Stomach smooth muscle (tissue), 2 donors: Measurements from ENCODE around the gene TSHR.

Experiments
- H3K27ac ChIP-seq: one replicate; pipeline ENCODE4 v1.7.0; 2013; ENCODE audit warnings: mild to moderate bottlenecking, low read length, inconsistent platforms
- H3K27me3 ChIP-seq, 2 donors: one replicate each; pipeline ENCODE4 v1.7.0; 2013; ENCODE audit warnings: low read length in 2 of 2; ENCODE audit not compliant: insufficient read depth in 2 of 2, control insufficient read depth in 1 of 2
- H3K36me3 ChIP-seq, 2 donors: one replicate each; pipeline ENCODE4 v1.7.0; 2013; ENCODE audit warnings: low read length in 2 of 2; ENCODE audit not compliant: control insufficient read depth in 2 of 2, insufficient read depth in 2 of 2
- H3K4me1 ChIP-seq: one replicate; pipeline ENCODE4 v1.7.0; 2013; ENCODE audit warnings: low read length; ENCODE audit not compliant: control insufficient read depth, insufficient read depth
- H3K4me3 ChIP-seq, 2 donors: one replicate each; pipeline ENCODE4 v1.7.0; 2013; ENCODE audit warnings: low read length in 2 of 2
- H3K9ac ChIP-seq, 2 donors: one replicate each; pipeline ENCODE4 v1.7.0; 2013; ENCODE audit warnings: low read length in 2 of 2, mild to moderate bottlenecking in 1 of 2
- H3K9me3 ChIP-seq, 2 donors: one replicate each; pipeline ENCODE4 v1.7.0; 2013; ENCODE audit warnings: low read length in 2 of 2; ENCODE audit not compliant: control insufficient read depth in 2 of 2
- donor health status: healthy.
- donor health status: Pancreatic carcinoma.

TSHR gene

DNA sequence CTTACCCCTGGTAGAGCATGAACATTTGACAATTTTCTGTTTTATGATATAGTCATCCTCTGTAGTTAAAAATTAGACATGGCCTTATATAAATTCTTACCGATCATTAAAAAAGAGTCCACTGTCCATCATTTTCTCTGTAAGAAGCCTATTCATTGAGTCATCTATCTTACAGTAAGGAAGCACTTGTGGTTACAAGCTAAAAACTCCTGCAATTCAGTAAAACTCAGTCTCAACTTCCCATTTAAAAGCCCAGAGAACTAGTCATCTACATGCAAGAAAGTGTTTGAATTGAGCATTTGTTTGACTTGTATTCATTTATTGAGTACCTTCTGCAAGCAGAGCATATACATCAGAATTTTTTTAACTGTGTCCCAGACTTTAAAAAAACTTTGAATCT is 202.0 kb downstream of the TSHR start:
- H3K4me3 ChIP-seq, result no peak overlapping the region
- H3K27ac ChIP-seq, result no peak overlapping the region
- no peaks in the 10 kb centered on the region for H3K27me3 ChIP-seq

DNA sequence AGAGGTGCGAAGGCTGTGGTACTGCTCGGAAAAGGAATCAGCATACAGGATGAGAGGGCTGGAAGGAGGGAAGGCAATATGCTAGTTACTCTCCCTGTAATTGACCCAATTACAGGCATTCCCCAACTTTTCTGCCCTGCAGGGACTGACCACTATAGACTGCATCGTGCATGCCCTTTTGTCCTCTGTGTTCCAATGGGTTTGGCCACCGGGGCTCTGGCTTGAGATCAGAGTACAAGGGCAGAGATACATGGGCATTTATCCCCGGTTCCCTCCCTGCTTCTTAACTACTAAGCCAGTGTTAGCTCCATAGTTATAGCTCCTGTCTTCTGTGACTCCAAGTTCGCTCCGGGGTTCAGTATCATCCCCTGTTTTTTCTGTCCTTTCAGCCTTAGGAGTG is 205.7 kb downstream of the TSHR start:
- H3K4me3 ChIP-seq, result no peak overlapping the region
- no peaks in the 10 kb centered on the region for H3K4me1 ChIP-seq
- H3K9ac ChIP-seq, result no peak overlapping the region
- no peaks in the 10 kb centered on the region for H3K9me3 ChIP-seq
- H3K27ac ChIP-seq, result no peak overlapping the region
- no peaks in the 10 kb centered on the region for H3K36me3 ChIP-seq
- H3K27me3 ChIP-seq, result no peaks in the 10 kb centered on the region

More for the DNA sequence above, 202.0 kb downstream of the TSHR start:
- H3K4me1 ChIP-seq, result no peaks in the 10 kb centered on the region
- H3K9ac ChIP-seq, result no peak overlapping the region
- no peaks in the 10 kb centered on the region for H3K36me3 ChIP-seq
- H3K9me3 ChIP-seq, result no peaks in the 10 kb centered on the region

DNA sequence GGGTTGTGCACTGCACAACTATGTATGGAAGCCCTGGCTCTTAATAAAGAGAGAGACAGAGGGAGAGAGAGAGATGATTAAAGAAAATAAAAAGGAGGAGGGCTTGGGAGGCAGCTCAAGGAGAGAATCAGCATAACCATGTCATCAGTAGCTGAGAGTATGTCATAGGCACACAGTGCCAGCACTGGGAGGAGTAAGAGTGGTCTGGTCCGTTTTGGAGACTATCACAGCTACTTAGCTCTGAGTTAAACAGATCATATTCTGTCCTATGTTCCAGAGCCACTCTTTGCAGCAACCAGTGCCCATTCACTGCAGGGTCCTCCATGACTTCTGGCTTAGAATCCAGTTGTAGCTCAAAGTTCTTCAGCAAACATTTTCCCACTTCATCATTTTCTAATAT is 206.3 kb downstream of the TSHR start:
- Histone ChIP-seq H3K4me1 (no peaks in the 10 kb centered on the region), H3K27ac (no peak overlapping the region), H3K4me3 (no peak overlapping the region), H3K36me3 (no peaks in the 10 kb centered on the region), H3K9me3 (no peaks in the 10 kb centered on the region), H3K9ac (no peak overlapping the region), H3K27me3 (no peaks in the 10 kb centered on the region)

DNA sequence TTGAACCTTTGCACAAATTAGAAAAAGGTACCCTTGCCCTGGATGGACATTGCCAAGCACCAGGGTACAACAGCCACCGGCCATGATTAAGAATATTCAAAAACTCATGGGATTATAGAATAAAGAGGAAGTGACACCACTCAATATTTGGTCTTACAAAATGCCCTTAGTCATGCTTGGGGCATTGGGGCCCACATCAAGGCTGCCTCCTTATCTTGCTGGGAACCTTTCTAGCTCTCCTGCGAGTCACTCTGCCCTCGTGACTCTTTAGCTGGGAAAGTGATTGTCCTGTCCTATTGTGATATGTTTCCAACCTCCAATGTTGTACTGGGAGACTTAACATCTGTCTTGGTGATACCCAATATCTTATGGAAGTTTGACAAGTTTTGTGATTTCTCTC is 207.5 kb downstream of the TSHR start:
- H3K27me3 ChIP-seq, result no peaks in the 10 kb centered on the region
- no peaks in the 10 kb centered on the region for H3K4me1 ChIP-seq
- H3K9ac ChIP-seq, result no peak overlapping the region
- no peak overlapping the region for H3K27ac ChIP-seq
- no peaks in the 10 kb centered on the region for H3K9me3 ChIP-seq
- H3K36me3 ChIP-seq, result no peaks in the 10 kb centered on the region
- no peak overlapping the region for H3K4me3 ChIP-seq

DNA sequence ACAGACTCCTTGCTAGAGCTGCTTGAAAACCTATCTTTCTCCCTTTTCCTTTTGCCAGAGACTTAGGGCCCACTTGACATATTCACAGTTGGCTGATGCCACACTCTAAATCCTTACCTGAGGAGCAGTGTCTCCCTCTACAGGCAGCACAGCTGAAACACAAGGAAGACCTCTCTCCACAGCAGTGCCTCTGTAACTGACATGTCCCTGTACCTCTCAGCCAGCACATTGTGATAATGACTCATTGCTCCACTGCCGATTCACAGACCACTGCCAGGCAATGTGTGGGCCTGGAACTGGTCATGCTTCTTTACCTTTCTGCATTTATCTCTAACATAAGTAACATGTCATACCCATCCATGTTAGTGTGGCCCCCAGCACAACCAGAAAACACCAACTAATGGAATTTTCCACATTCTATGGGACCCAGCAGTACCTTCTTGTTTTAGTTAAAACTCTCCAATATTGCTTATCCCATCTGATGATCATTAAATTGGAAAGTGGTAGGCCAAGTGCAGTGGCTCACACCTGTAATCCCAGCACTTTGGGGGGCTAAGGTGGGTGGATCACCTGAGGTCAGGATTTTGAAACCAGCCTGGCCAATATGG is 208.8 kb downstream of the TSHR start:
- no peaks in the 10 kb centered on the region for H3K4me1 ChIP-seq
- no peak overlapping the region for H3K4me3 ChIP-seq
- no peaks in the 10 kb centered on the region for H3K9me3 ChIP-seq
- H3K36me3 ChIP-seq, result no peaks in the 10 kb centered on the region
- no peak overlapping the region for H3K27ac ChIP-seq
- no peak overlapping the region for H3K9ac ChIP-seq
- no peaks in the 10 kb centered on the region for H3K27me3 ChIP-seq

DNA sequence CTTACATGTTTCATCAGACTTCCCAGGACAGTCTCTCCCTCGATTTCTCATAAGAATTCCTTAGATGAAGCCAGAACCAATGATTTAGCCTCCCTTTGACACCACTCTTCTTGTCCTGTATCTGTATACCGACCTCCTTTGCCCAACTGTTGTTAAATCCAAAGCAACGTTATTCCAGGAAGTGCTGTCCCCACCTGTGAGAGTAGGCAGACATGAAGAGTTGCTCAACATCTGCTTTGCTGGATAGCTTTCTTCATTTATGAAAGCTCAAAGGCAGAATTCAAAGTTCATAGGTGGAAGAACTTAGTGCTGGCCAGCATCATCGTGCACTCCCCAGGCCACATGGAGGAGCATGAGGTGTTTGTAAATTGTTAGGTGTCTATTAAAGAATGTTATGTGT is 209.8 kb downstream of the TSHR start:
- H3K9me3 ChIP-seq, result no peaks in the 10 kb centered on the region
- peaks cover 7% of the 10 kb centered on the region for H3K4me1 ChIP-seq
- H3K36me3 ChIP-seq, result no peaks in the 10 kb centered on the region
- no peak overlapping the region for H3K9ac ChIP-seq
- H3K4me3 ChIP-seq, result no peak overlapping the region
- H3K27me3 ChIP-seq, result no peaks in the 10 kb centered on the region
- no peak overlapping the region for H3K27ac ChIP-seq

DNA sequence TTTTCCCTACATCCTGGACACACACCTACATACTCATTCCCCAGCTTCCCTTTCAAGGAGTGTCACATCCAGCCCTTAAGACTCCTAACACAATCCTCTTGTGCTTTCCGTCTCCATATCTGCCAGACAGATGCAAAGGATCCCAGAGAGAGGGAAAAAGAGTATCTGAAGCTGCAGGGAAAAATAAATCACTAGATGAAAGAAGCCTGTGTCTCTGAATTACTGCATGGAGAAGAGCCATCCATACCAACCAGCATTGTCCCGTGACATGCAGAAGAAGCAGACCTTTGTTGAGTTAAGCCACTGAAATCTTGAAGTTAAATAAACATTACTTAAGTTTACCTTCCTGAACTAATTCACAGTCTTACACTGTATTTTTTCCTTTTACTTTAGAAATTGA is 210.7 kb downstream of the TSHR start:
- H3K4me3 ChIP-seq, result no peak overlapping the region
- H3K36me3 ChIP-seq, result no peaks in the 10 kb centered on the region
- H3K9me3 ChIP-seq, result no peaks in the 10 kb centered on the region
- H3K9ac ChIP-seq, result no peak overlapping the region
- H3K27me3 ChIP-seq, result no peaks in the 10 kb centered on the region
- H3K4me1 ChIP-seq, result peaks cover 7% of the 10 kb centered on the region
- no peak overlapping the region for H3K27ac ChIP-seq

DNA sequence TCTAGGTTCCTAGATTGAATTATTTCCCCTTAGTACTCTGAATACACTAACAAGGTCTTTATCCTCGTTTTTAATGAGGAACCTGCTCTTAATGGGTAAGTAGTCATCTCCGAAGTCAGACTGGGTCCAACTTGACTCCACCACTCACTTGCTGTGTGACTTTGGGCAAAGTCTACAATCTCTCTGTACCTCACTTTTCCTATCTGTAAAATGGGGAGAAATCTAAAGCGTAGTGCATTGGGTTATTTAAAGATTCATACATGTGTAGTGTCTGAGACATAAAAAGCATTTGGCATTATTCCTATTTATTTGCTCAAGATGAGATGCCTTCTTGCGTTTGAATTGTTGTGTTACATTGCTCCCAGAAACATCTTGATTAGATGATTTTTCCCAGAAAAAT is 213.8 kb downstream of the TSHR start:
- peaks cover 7% of the 10 kb centered on the region for H3K4me1 ChIP-seq
- no peaks in the 10 kb centered on the region for H3K9me3 ChIP-seq
- H3K4me3 ChIP-seq, result peak overlapping the region; percentile 81 to 95
- H3K9ac ChIP-seq, result peak overlapping the region; percentile 77 to 90
- peak overlapping the region; percentile 93 for H3K27ac ChIP-seq
- no peaks in the 10 kb centered on the region for H3K36me3 ChIP-seq
- H3K27me3 ChIP-seq, result no peaks in the 10 kb centered on the region

DNA sequence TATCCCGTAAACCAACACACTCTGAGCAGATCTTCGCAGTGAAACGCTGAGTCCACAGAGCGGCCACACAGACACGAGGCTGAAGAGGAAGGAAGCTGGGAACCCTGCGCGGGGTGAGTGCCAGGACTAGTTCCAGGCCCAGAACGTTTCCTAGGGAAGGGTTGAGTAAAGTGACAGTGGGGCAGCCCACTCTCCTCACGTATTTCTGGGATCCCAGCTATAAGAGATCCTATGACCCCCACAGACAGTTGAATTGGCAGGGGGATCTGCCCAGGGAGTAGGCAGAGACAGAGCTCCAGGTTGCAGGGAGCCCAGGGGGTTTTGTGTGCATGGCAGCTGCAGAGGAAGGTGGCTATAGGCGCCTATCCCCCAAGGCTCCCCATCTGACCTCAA is 214.3 kb downstream of the TSHR start:
- no peaks in the 10 kb centered on the region for H3K27me3 ChIP-seq
- peak overlapping the region; percentile 77 to 90 for H3K9ac ChIP-seq
- peak overlapping the region; percentile 93 for H3K27ac ChIP-seq
- H3K4me3 ChIP-seq, result peak overlapping the region; percentile 81 to 95
- H3K9me3 ChIP-seq, result no peaks in the 10 kb centered on the region
- no peaks in the 10 kb centered on the region for H3K36me3 ChIP-seq
- H3K4me1 ChIP-seq, result peaks cover 7% of the 10 kb centered on the region

DNA sequence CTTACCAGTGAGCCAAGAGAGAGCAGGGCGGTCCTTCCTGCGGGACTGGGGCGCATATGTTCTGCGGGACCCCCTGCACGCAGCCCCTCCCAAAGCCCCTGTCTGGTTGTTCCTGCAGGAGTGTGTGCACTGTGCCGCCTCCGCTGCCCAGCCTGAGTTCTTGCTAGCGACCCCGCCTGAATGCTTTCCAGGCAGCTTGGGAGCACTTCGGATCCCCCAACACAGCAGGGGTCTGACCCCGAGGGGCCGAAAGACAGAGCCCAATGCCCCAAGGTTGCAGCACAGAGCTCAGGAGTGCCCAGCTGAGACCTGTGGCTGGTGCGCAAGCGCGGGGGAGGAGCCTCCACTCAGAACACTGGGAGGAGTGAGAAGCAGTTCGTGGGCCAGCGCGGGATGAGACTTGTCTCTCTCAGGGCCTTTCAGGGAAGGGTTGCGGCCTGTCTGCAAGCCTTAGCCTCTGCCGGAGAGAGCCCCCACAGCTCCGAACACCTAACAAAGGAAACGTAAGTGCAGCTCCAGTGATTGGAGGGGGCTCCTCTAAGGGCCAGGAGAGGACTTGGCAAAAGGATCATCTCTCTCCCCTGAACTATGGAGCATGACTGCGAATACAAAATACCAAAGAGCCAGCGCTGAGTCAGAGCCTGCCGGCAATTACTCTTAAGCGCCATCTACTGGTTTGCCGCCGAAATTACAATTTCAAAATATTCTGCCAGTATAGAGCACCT is 214.8 kb downstream of the TSHR start:
- no peaks in the 10 kb centered on the region for H3K9me3 ChIP-seq
- H3K27me3 ChIP-seq, result no peaks in the 10 kb centered on the region
- H3K27ac ChIP-seq, result peak overlapping the region; percentile 93
- H3K4me3 ChIP-seq, result peak overlapping the region; percentile 81 to 95
- peaks cover 7% of the 10 kb centered on the region for H3K4me1 ChIP-seq
- peak overlapping the region; percentile 77 to 90 for H3K9ac ChIP-seq
- no peaks in the 10 kb centered on the region for H3K36me3 ChIP-seq

DNA sequence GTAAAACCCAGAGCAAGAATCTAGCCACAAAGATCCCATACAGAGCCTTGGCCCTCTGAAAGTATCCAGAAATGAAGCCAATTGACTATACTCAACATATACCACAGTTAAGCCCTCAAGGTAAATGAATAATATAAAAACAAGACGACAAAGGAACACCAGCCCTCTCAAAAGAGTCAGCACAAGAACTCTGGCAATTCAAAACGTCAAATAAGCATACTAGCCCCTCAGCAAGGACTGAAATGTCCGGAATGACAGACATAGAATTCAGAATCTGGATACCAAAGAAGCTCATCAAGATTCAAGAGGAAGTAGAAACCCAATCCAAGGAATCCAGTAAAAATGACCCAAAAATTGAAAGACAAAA is 215.4 kb downstream of the TSHR start:
- Histone ChIP-seq H3K4me1 (peaks cover 7% of the 10 kb centered on the region), H3K27ac (peak overlapping the region; percentile 93), H3K9ac (peak overlapping the region; percentile 77 to 90), H3K27me3 (no peaks in the 10 kb centered on the region), H3K9me3 (no peaks in the 10 kb centered on the region), H3K36me3 (no peaks in the 10 kb centered on the region), H3K4me3 (peak overlapping the region; percentile 81 to 95)
